HL-60 (cell line): ENCODE data around the gene JARID2.

Source experiments
- DNase-seq, 2 experiments: peaks; one replicate each; pipeline ENCODE4 v3.0.0-alpha.2; 2010 to 2020; ENCODE audit warnings: low read depth in 1 of 2, low spot score in 1 of 2
- H3K27ac ChIP-seq: fragments of 250-450 bp; sonication (Bioruptor Pico); replicated peaks from 2 replicates; pipeline ENCODE4 v1.5.1; 2020; ENCODE audit warnings: mild to moderate bottlenecking, moderate library complexity
- H3K27me3 ChIP-seq: fragments of 250-450 bp; sonication (Bioruptor Pico); 2 replicates; pipeline ENCODE4 v1.5.1; 2021; ENCODE audit warnings: mild to moderate bottlenecking, moderate library complexity; ENCODE audit not compliant: insufficient read depth, poor library complexity, severe bottlenecking
- H3K4me3 ChIP-seq: replicated peaks from 2 replicates; pipeline ENCODE4 v1.5.1; 2011; ENCODE audit warnings: mild to moderate bottlenecking, control low read depth, low read length; ENCODE audit not compliant: insufficient read depth
- GABPA ChIP-seq: IDR thresholded peaks from 2 replicates; pipeline ENCODE4 v1.6.1; 2012; ENCODE audit warnings: low read depth
- POLR2AphosphoS5 ChIP-seq: IDR thresholded peaks from 2 replicates; pipeline ENCODE4 v1.6.1; 2012; ENCODE audit warnings: low read depth
- SPI1 ChIP-seq: IDR thresholded peaks from 2 replicates; pipeline ENCODE4 v1.6.1; 2012; ENCODE audit warnings: low read depth, mild to moderate bottlenecking, borderline replicate concordance
- TF ChIP-seq, protein P1 (sequence below): IDR thresholded peaks from one replicate; pipeline ENCODE4 v1.5.1; 2011; ENCODE audit warnings: low read length, control low read depth, inconsistent platforms; ENCODE audit not compliant: insufficient read depth
- TF ChIP-seq, protein P2 (sequence below): IDR thresholded peaks from 2 replicates; pipeline ENCODE4 v1.6.1; 2012; ENCODE audit warnings: low read depth; ENCODE audit not compliant: insufficient replicate concordance

JARID2 gene

DNA sequence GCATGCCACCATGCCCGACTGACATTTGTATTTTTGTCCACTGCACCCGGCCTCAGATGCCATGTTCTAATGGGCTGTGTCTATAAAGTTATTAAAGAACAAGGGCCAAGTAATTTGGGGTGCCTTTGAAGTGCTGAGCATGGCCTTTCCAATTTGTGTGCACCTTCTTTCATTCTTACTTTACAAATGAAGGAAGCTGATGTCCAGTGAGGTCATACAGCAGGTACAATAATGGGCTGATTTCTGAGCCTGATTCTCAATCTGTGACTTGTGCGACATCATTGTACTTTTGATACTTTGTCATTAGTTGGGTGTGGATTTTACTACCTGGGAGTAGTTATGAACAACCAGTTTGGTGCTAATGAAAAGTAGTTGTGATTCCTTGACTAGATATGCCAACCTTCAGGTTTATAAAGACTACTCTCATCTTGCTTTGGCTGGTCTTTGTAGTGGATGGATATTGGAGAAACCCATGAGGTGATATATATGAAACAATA lies 94.3 kb downstream of the JARID2 start:
- Histone ChIP-seq H3K4me3 (no peak overlapping the region), H3K27me3 (no peaks in the 10 kb centered on the region), H3K27ac (no peak overlapping the region)
- no peak for DNase-seq
- TF ChIP-seq GABPA (no peak), SPI1 (no peak)
- TF ChIP-seq, protein P1, sequence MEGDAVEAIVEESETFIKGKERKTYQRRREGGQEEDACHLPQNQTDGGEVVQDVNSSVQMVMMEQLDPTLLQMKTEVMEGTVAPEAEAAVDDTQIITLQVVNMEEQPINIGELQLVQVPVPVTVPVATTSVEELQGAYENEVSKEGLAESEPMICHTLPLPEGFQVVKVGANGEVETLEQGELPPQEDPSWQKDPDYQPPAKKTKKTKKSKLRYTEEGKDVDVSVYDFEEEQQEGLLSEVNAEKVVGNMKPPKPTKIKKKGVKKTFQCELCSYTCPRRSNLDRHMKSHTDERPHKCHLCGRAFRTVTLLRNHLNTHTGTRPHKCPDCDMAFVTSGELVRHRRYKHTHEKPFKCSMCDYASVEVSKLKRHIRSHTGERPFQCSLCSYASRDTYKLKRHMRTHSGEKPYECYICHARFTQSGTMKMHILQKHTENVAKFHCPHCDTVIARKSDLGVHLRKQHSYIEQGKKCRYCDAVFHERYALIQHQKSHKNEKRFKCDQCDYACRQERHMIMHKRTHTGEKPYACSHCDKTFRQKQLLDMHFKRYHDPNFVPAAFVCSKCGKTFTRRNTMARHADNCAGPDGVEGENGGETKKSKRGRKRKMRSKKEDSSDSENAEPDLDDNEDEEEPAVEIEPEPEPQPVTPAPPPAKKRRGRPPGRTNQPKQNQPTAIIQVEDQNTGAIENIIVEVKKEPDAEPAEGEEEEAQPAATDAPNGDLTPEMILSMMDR: no peak

GRCh38 chr6:15340775-15341174 lies 94.9 kb downstream of the JARID2 start:
- Histone ChIP-seq H3K27ac (no peak overlapping the region), H3K27me3 (no peaks in the 10 kb centered on the region), H3K4me3 (no peak overlapping the region)
- DNase-seq: no peak
- TF ChIP-seq GABPA: no peak
- no peak for TF ChIP-seq POLR2AphosphoS5
- TF ChIP-seq, protein P1: no peak
- TF ChIP-seq, protein P2, sequence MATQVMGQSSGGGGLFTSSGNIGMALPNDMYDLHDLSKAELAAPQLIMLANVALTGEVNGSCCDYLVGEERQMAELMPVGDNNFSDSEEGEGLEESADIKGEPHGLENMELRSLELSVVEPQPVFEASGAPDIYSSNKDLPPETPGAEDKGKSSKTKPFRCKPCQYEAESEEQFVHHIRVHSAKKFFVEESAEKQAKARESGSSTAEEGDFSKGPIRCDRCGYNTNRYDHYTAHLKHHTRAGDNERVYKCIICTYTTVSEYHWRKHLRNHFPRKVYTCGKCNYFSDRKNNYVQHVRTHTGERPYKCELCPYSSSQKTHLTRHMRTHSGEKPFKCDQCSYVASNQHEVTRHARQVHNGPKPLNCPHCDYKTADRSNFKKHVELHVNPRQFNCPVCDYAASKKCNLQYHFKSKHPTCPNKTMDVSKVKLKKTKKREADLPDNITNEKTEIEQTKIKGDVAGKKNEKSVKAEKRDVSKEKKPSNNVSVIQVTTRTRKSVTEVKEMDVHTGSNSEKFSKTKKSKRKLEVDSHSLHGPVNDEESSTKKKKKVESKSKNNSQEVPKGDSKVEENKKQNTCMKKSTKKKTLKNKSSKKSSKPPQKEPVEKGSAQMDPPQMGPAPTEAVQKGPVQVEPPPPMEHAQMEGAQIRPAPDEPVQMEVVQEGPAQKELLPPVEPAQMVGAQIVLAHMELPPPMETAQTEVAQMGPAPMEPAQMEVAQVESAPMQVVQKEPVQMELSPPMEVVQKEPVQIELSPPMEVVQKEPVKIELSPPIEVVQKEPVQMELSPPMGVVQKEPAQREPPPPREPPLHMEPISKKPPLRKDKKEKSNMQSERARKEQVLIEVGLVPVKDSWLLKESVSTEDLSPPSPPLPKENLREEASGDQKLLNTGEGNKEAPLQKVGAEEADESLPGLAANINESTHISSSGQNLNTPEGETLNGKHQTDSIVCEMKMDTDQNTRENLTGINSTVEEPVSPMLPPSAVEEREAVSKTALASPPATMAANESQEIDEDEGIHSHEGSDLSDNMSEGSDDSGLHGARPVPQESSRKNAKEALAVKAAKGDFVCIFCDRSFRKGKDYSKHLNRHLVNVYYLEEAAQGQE: no peak
- no peak for TF ChIP-seq SPI1

DNA sequence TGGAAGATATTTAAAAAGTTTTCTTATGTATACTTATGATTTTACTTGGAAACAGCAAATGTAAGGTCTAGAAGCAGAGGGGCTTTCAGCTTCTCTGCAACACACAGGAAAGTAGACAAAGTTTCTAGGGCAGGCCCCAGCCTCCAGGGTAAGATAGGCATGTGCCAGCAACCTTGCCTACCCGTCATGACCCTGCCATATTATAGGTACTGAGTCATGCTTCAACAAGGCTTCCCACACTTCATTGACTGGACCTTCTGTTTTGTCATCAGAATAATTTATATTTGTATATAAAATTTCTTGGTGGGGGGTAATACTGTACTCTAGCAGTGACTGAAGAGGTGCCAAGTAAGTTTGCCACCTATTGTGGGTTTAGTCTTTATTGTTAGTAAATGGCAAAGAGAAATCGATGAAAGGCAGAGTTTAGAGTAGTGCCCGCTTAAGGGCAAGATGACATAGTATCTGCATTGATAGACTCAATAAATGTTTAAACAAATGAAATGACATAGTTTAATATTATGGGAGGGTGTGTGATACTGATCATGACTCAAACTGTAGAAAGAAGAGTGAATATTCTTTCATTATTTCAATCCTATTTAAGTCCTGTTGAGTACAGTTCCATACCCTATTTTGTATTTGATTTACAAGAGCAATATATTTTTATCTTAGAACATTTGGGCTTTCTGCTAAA lies 95.6 kb downstream of the JARID2 start:
- H3K27ac ChIP-seq: no peak overlapping the region
- TF ChIP-seq, protein P2: no peak
- TF ChIP-seq SPI1 (no peak), POLR2AphosphoS5 (no peak), GABPA (no peak)
- TF ChIP-seq, protein P1: no peak

DNA sequence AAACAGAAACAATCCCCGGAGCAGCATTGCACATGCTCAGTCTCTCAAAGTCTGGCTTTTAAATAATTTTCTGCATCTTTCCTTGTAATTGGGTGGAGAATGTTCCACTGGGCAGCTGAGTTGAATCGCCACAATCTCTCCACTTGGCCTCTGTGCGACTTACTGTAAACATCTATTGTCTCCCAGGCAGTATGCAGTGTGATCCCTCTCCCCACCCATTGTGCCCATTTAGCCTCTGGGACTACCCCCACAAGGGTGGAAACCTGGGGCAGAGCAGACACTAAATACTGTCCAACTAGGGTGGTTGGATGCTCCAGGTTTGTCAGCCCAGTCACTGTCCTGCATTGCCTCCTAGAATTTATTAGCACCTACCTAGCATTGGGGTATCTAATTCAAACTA lies 96.2 kb downstream of the JARID2 start:
- H3K27ac ChIP-seq: no peak overlapping the region
- H3K27me3 ChIP-seq: no peaks in the 10 kb centered on the region
- no peak for DNase-seq
- no peak overlapping the region for H3K4me3 ChIP-seq
- TF ChIP-seq, protein P1: no peak
- no peak for TF ChIP-seq POLR2AphosphoS5
- TF ChIP-seq, protein P2: no peak
- TF ChIP-seq GABPA: no peak
- TF ChIP-seq SPI1: no peak

More for the DNA sequence above, 95.6 kb downstream of the JARID2 start:
- Histone ChIP-seq H3K4me3 (no peak overlapping the region), H3K27me3 (no peaks in the 10 kb centered on the region)
- DNase-seq: no peak
